GM12878 (cell line): ENCODE data around the gene SAFB. TPM values are rescaled to one million over a fixed set of nuclear protein-coding genes. Genes with fewer than 3 reads are reported as not detected.

ENCODE experiments used
- ATAC-seq: fragments of 200-7000 bp; cut with Tn5 transposase; 3 replicates; pipeline ENCODE4 v1.9.1; 2020; ENCODE audit warnings: mild to moderate bottlenecking, moderate library complexity
- BruUV-seq: library from RNA; stranded (reverse); fragments of 400-500 nt; replicated peaks from 2 replicates; lab custom pipeline; 2021; lab: Mats Ljungman, UMichigan
- CTCF ChIA-PET: fragments of 300-600 bp; sonication (Branson Sonifier 250); formaldehyde crosslinking; extraction: SDS; loops from one replicate; lab custom pipeline; 2021; ENCODE audit warnings: inconsistent platforms; lab: Yijun Ruan, JAX
- POLR2A ChIA-PET: fragments of 350-600 bp; formaldehyde crosslinking; extraction: SDS; loops from one replicate; lab custom pipeline; 2021; ENCODE audit warnings: inconsistent platforms; lab: Charles Lee
- RAD21 ChIA-PET: fragments of 300-600 bp; sonication (Branson Sonifier 250); formaldehyde crosslinking; loops from one replicate; lab custom pipeline; 2023; ENCODE audit warnings: antibody characterized with exemption; ENCODE audit not compliant: unreplicated experiment; lab: Charles Lee
- SMC1A ChIA-PET: fragments of 300-600 bp; sonication (Branson Sonifier 250); formaldehyde crosslinking; loops from one replicate; lab custom pipeline; 2023; ENCODE audit not compliant: unreplicated experiment, uncharacterized antibody; lab: Charles Lee
- DNase-seq: peaks from one replicate; pipeline ENCODE4 v3.0.0-alpha.2; 2011; ENCODE audit warnings: low read depth, low spot score
- FAIRE-seq: peaks from 3 replicates; lab custom pipeline; 2011; peaks lifted over from hg19 to GRCh38; lab: Jason Lieb, UNC
- H2AFZ ChIP-seq: 2 replicates; pipeline ENCODE4 v1.6.0; 2011; ENCODE audit warnings: low read depth, low read length, control low read depth; ENCODE audit not compliant: control insufficient read depth
- H3K27ac ChIP-seq: 2 replicates; pipeline ENCODE4 v1.5.1; 2011; ENCODE audit warnings: control low read depth; ENCODE audit not compliant: control insufficient read depth, insufficient read depth
- H3K27me3 ChIP-seq, 2 experiments: replicated peaks in 1 of 2; 2 replicates each; pipeline versions ENCODE4 v1.6.0 to v1.6.1; 2011; ENCODE audit warnings: low read length in 1 of 2; ENCODE audit not compliant: control insufficient read depth in 2 of 2, insufficient read depth in 2 of 2
- H3K36me3 ChIP-seq, 2 experiments: 2 replicates each; pipeline ENCODE4 v1.5.1; 2011; ENCODE audit warnings: low read length in 1 of 2; ENCODE audit not compliant: control insufficient read depth in 2 of 2, insufficient read depth in 2 of 2
- H3K4me1 ChIP-seq: 2 replicates; pipeline ENCODE4 v1.6.1; 2011; ENCODE audit warnings: mild to moderate bottlenecking, low read length, moderate library complexity, mixed read lengths; ENCODE audit not compliant: control insufficient read depth, insufficient read depth
- H3K4me2 ChIP-seq: 2 replicates; pipeline ENCODE4 v1.6.0; 2011; ENCODE audit warnings: control low read depth; ENCODE audit not compliant: control insufficient read depth, insufficient read depth
- H3K4me3 ChIP-seq: fragments of 200-600 bp; sonication (generic); 2 replicates; pipeline ENCODE4 v1.5.1; 2016
- H3K79me2 ChIP-seq: 2 replicates; pipeline ENCODE4 v1.6.0; 2011; ENCODE audit warnings: low read length; ENCODE audit not compliant: control insufficient read depth, insufficient read depth
- H3K9ac ChIP-seq: 2 replicates; pipeline ENCODE4 v1.8.0; 2011; ENCODE audit warnings: low read length, control low read depth, mixed read lengths; ENCODE audit not compliant: control insufficient read depth, insufficient read depth
- H3K9me3 ChIP-seq: replicated peaks from 3 replicates; pipeline ENCODE4 v1.5.1; 2011; ENCODE audit warnings: mild to moderate bottlenecking, low read length; ENCODE audit not compliant: control insufficient read depth, insufficient read depth
- H4K20me1 ChIP-seq: 2 replicates; pipeline ENCODE4 v1.6.0; 2011; ENCODE audit not compliant: control insufficient read depth, insufficient read depth
- IRF5 ChIP-seq: fragments of 450-650 bp; IDR thresholded peaks from 2 replicates; pipeline ENCODE4 v1.6.1; 2017; ENCODE audit warnings: borderline replicate concordance
- POLR2A ChIP-seq: IDR thresholded peaks from 2 replicates; pipeline ENCODE4 v1.6.1; 2011; ENCODE audit warnings: low read depth, mild to moderate bottlenecking, low read length
- SRF ChIP-seq, 2 experiments: IDR thresholded peaks; 2 replicates each; pipeline ENCODE4 v1.6.1; 2011; ENCODE audit warnings: low read depth in 2 of 2, low read length in 2 of 2, mild to moderate bottlenecking in 1 of 2, moderate library complexity in 1 of 2
- WGBS: methylation state at CpG from one replicate; pipeline ENCODE4 v1.1.6; 2016; ENCODE audit warnings: low lambda C conversion rate; ENCODE audit not compliant: insufficient replicate concordance, insufficient coverage; ENCODE audit errors: missing lambda C conversion rate; 5-methylcytosine and 5-hydroxymethylcytosine counted together
- in situ Hi-C: fragments of 300-500 bp; cut with MboI; formaldehyde crosslinking; loops from 9 replicates; pipeline ENCODE4 v1.14.3; 2018; ENCODE audit warnings: mixed read lengths
- intact Hi-C: fragments of 100-400 bp; cut with micrococcal nuclease; formaldehyde crosslinking; loops from one replicate; pipeline ENCODE4 v1.14.2; 2022; ENCODE audit not compliant: unreplicated experiment
- polyA plus RNA-seq, 11 experiments: library from polyadenylated mRNA; depleted of rRNA in 4 of 11; unstranded in 6 of 11; stranded (reverse) in 5 of 11; fragments of >200 nt; fragmentation: Nextera tagmentation in 4 of 11; fragmentation: Illumina TruSeq in 1 of 11; extraction: Ambion mirVana in 4 of 11; extraction: Trizol in 1 of 11; gene quantifications; 1 replicate in 1 of 11; 2 replicates in 10 of 11; pipeline versions ENCODE4 v1.2.1 to v1.2.3, GENCODE V29; 2011 to 2016; ENCODE audit warnings: inconsistent platforms in 2 of 11, missing spikeins in 2 of 11, low read depth in 1 of 11
- total RNA-seq, 4 experiments: library from RNA; depleted of rRNA in 3 of 4; stranded (reverse); fragments of >200 nt in 3 of 4; fragmentation: Illumina TruSeq in 1 of 4; extraction: Trizol in 1 of 4; gene quantifications; 2 replicates each; pipeline versions ENCODE4 v1.2.1 to v1.2.3, GENCODE V29; 2013 to 2021
- TF ChIP-seq, protein P1 (sequence below): IDR thresholded peaks from 2 replicates; pipeline ENCODE4 v1.6.1; 2012; ENCODE audit warnings: low read depth, low read length, improper control_type of control experiment

The SAFB gene
- total and polyA plus RNA-seq, 10 of the 15 experiments (the other 5 are each of a cell fraction or from before 2014, with no cell fraction given): 1.6 to 131 (median 61.2) TPM

DNA sequence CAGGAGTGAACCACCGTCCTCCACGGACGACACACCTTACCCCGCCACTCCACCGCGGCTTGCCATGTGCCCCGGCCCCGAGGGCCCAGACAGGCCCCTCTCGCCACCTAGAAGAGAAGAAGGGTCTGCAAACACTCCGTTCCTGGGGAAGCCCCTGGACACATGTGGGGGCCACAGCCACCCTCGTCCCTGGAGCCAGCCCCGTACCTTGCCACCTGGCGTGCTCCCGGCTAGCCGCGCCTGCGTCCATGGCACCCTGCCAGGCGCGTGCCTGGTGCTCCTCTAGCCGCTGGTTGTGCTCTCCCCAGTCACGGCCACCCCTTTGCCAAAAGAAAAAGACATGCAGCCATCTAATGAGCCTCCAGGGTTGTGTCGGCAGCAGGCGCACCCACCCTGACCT is 35.2 kb upstream of the SAFB start:
- H3K36me3 ChIP-seq: peaks cover 14 to 41% of the 10 kb centered on the region in 2 experiments
- H3K79me2 ChIP-seq: no peaks in the 10 kb centered on the region
- FAIRE-seq: no peak
- H3K4me3 ChIP-seq: no peak overlapping the region
- H3K4me2 ChIP-seq: no peak overlapping the region
- no peak for TF ChIP-seq IRF5
- 0 out of 4 replicates have a peak, but pooled peaks of 1 of the 2 experiments have one; percentile 3 for TF ChIP-seq SRF (IDR thresholded peaks at IDR 0.05; ENCODE audit: low read depth in 2 of 2, low read length in 2 of 2)
- TF ChIP-seq, all 136 proteins: peak for 1
- WGBS: 95% methylated on average over 23 of the region's 23 CpGs
- H4K20me1 ChIP-seq: peaks cover 3% of the 10 kb centered on the region; the same call in 1 of the 2 replicates
- ChIA-PET CTCF (no interaction called here), RAD21 (no interaction called here), POLR2A (no interaction called here), SMC1A (no interaction called here)
- no peaks in the 10 kb centered on the region for H3K27me3 ChIP-seq
- in situ Hi-C loops (no loop called here), intact Hi-C loops (no loop called here)
- no peak for DNase-seq
- no peak overlapping the region for H2AFZ ChIP-seq
- no TSS peak for BruUV-seq
- ATAC-seq: no peak
- H3K9me3 ChIP-seq: no peaks in the 10 kb centered on the region
- H3K9ac ChIP-seq: no peak overlapping the region
- H3K4me1 ChIP-seq: peaks cover 5% of the 10 kb centered on the region
- H3K27ac ChIP-seq: no peak overlapping the region

DNA sequence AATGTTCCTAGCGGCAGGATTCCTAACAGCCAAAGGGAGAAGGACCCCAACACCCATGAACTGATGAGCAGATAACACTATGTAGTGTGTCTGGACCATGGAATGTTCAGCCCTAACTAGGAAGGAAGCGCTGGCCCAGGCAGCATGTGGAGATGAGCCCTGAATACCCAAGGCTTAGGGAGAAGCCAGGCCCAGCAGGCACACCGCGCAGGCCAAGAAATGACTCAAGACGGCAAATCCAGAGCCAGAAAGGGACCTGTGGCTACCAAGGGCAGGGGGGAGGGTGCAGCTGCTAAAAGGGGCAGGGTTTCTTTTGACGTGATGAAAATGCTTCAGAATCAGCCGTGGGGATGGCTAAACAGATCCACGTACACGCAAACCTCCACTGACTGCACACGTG is 34.4 kb upstream of the SAFB start:
- Histone ChIP-seq H3K36me3 (peaks cover 22 to 49% of the 10 kb centered on the region in 2 experiments), H3K27me3 (no peaks in the 10 kb centered on the region), H3K27ac (no peak overlapping the region), H3K9ac (no peak overlapping the region), H3K79me2 (no peaks in the 10 kb centered on the region), H3K4me1 (peaks cover 5% of the 10 kb centered on the region), H3K9me3 (no peaks in the 10 kb centered on the region), H4K20me1 (peaks cover 3% of the 10 kb centered on the region; the same call in 1 of the 2 replicates), H3K4me2 (no peak overlapping the region), H2AFZ (no peak overlapping the region), H3K4me3 (no peak overlapping the region)
- intact Hi-C loops: no loop called here
- TF ChIP-seq POLR2A: peak; percentile 15; the same call in 1 of the 2 replicates
- TF ChIP-seq, protein P1, sequence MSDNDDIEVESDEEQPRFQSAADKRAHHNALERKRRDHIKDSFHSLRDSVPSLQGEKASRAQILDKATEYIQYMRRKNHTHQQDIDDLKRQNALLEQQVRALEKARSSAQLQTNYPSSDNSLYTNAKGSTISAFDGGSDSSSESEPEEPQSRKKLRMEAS: no peak
- BruUV-seq: no TSS peak
- 93% methylated on average over 10 of the region's 10 CpGs for WGBS
- ChIA-PET RAD21 (no interaction called here), POLR2A (no interaction called here), SMC1A (no interaction called here), CTCF (no interaction called here)
- in situ Hi-C loops: no loop called here
- ATAC-seq (no peak), FAIRE-seq (no peak), DNase-seq (no peak)
